Kidney epithelial cell (primary cell): ENCODE results near the gene IER3IP1. TPM values are rescaled to one million over a fixed set of nuclear protein-coding genes. Genes with fewer than 3 reads are reported as not detected.
A peak's percentile ranks its signal among the peaks of the same experiment; 100 is the strongest.

ENCODE experiments used
- DNase-seq: peaks from one replicate; pipeline ENCODE4 v3.0.0-alpha.2; 2010; ENCODE audit warnings: low read depth
- H3K27me3 ChIP-seq: 2 replicates; pipeline ENCODE4 v1.6.0; 2011; ENCODE audit warnings: low read length; ENCODE audit not compliant: control insufficient read depth, insufficient read depth
- H3K36me3 ChIP-seq: 2 replicates; pipeline ENCODE4 v1.5.1; 2011; ENCODE audit warnings: low read length; ENCODE audit not compliant: control insufficient read depth, insufficient read depth
- H3K4me3 ChIP-seq: 2 replicates; pipeline ENCODE4 v1.5.1; 2011; ENCODE audit warnings: low read depth, mild to moderate bottlenecking, control low read depth, low read length
- CTCF ChIP-seq: IDR thresholded peaks from 2 replicates; pipeline ENCODE4 v1.5.1; 2011; ENCODE audit warnings: mild to moderate bottlenecking, moderate library complexity, low read length, control low read depth, inconsistent platforms; ENCODE audit not compliant: insufficient read depth, poor library complexity, severe bottlenecking
- total RNA-seq: library from RNA; depleted of rRNA; stranded (reverse); fragments of >200 nt; gene quantifications from 2 replicates; pipeline ENCODE4 v1.2.3, GENCODE V29; 2015

IER3IP1 gene
- total RNA-seq, 1 donor from 2014 or later = 16.2 TPM

- no peak for DNase-seq
- H3K36me3 ChIP-seq = no peaks in the 10 kb centered on the region
- no peak overlapping the region for H3K4me3 ChIP-seq
- TF ChIP-seq CTCF = no peak
- H3K27me3 ChIP-seq = no peaks in the 10 kb centered on the region
These were observed 3.4 kb upstream of the IER3IP1 start for GRCh38 chr18:47179520-47179919.

- no peak for DNase-seq
- H3K4me3 ChIP-seq = peak overlapping the region; percentile 95
- H3K36me3 ChIP-seq = no peaks in the 10 kb centered on the region
- TF ChIP-seq CTCF = no peak
- H3K27me3 ChIP-seq = no peaks in the 10 kb centered on the region
These were observed 774 bp downstream of the IER3IP1 start for GRCh38 chr18:47175283-47175897.

- no peak for DNase-seq
- peak overlapping the region; percentile 95 for H3K4me3 ChIP-seq
- no peak for TF ChIP-seq CTCF
These were observed 1.5 kb downstream of the IER3IP1 start for GRCh38 chr18:47174545-47175116.

GRCh38 chr18:47172476-47172875 lies 3.7 kb downstream of the IER3IP1 start:
- Histone ChIP-seq H3K36me3 (no peaks in the 10 kb centered on the region), H3K4me3 (no peak overlapping the region), H3K27me3 (no peaks in the 10 kb centered on the region)
- no peak for TF ChIP-seq CTCF
- no peak for DNase-seq

More at GRCh38 chr18:47174545-47175116, 1.5 kb downstream of the IER3IP1 start:
- Histone ChIP-seq H3K36me3 (no peaks in the 10 kb centered on the region), H3K27me3 (no peaks in the 10 kb centered on the region)

- H3K36me3 ChIP-seq = no peaks in the 10 kb centered on the region
- DNase-seq = no peak
- no peak for TF ChIP-seq CTCF
- H3K27me3 ChIP-seq = no peaks in the 10 kb centered on the region
- H3K4me3 ChIP-seq = no peak overlapping the region
These were observed 7.3 kb downstream of the IER3IP1 start for GRCh38 chr18:47168913-47169312.

GRCh38 chr18:47168509-47168908 lies 7.7 kb downstream of the IER3IP1 start:
- no peak overlapping the region for H3K4me3 ChIP-seq
- no peaks in the 10 kb centered on the region for H3K27me3 ChIP-seq
- no peaks in the 10 kb centered on the region for H3K36me3 ChIP-seq
- no peak for TF ChIP-seq CTCF
- DNase-seq = no peak
